Measurements from ENCODE around the gene ITGB6.

GRCh38 chr2:160077912-160078810 lies 121.9 kb downstream of the ITGB6 start:
- TF ChIP-seq CTCF (IDR thresholded peaks at IDR 0.05) (no peak), POLR2A (IDR thresholded peaks at IDR 0.05) (no peak)
